ENCODE results near the gene GLYATL3. TPM values are rescaled to one million over a fixed set of nuclear protein-coding genes. Genes with fewer than 3 reads are reported as not detected.

GLYATL3 gene
- total RNA-seq, 2 experiments from 2014 or later = not detected

- no peaks in the 10 kb centered on the region for H3K36me3 Mint-ChIP-seq (ENCODE audit: low read depth)
- no peak for DNase-seq
- intact Hi-C loops (cut with micrococcal nuclease) = no loop called here
- CTCF ChIA-PET = interaction anchor here (2.7 kb wide), 1 partner anchor 21 kb away, joined by 14 read pairs; no protein-coding TSS in a partner anchor
- H3K27ac Mint-ChIP-seq = no peak overlapping the region
- H3K9me3 Mint-ChIP-seq = no peaks in the 10 kb centered on the region
- H3K27me3 Mint-ChIP-seq (ENCODE audit: low read depth) = peaks cover 26% of the 10 kb centered on the region
- peak overlapping the region; percentile 21 for H3K4me3 Mint-ChIP-seq
- H3K4me1 Mint-ChIP-seq (ENCODE audit: low read depth) = peaks cover 30% of the 10 kb centered on the region
Measured at GRCh38 chr6:49552596-49552995, 52.9 kb downstream of the GLYATL3 start.

DNA sequence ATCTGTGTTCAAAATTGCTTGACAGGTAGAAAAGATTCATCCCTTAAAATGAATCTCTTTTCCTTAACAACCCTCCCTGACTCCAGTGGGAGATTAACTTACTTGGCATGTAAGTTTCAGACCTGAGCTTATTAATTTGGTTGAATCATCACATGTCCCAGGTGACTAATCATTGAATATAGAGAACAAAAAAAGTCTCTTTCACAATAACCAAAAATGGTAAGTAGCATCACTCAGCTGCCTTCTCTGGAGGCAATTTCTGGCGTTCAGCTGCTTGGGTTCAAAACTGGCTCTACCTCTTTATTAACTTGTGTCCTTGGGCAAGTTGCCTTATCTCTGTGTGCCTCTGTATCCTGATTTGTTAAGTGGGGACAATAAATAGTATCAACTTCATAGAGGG lies 53.7 kb downstream of the GLYATL3 start:
- Mint-ChIP-seq H3K27ac (no peak overlapping the region), H3K4me1 (ENCODE audit: low read depth) (peaks cover 30% of the 10 kb centered on the region), H3K36me3 (ENCODE audit: low read depth) (no peaks in the 10 kb centered on the region), H3K9me3 (no peaks in the 10 kb centered on the region), H3K4me3 (no peak overlapping the region), H3K27me3 (ENCODE audit: low read depth) (peaks cover 25% of the 10 kb centered on the region)
- CTCF ChIA-PET = interaction anchor here (0.8 to 2.7 kb wide), 2 partner anchors 10 to 21 kb away, joined by 3 to 14 read pairs; no protein-coding TSS in a partner anchor
- DNase-seq = no peak
- intact Hi-C loops (cut with micrococcal nuclease) = no loop called here

GRCh38 chr6:49555951-49556350 lies 56.2 kb downstream of the GLYATL3 start:
- no peak overlapping the region for H3K4me3 Mint-ChIP-seq
- CTCF ChIA-PET = no interaction called here
- intact Hi-C loops (cut with micrococcal nuclease) = no loop called here
- H3K9me3 Mint-ChIP-seq = no peaks in the 10 kb centered on the region
- DNase-seq = no peak
- H3K4me1 Mint-ChIP-seq (ENCODE audit: low read depth) = peaks cover 25% of the 10 kb centered on the region
- H3K27ac Mint-ChIP-seq = no peak overlapping the region
- peaks cover 9% of the 10 kb centered on the region for H3K27me3 Mint-ChIP-seq (ENCODE audit: low read depth)
- H3K36me3 Mint-ChIP-seq (ENCODE audit: low read depth) = no peaks in the 10 kb centered on the region

GRCh38 chr6:49556429-49556837 lies 56.7 kb downstream of the GLYATL3 start:
- no peaks in the 10 kb centered on the region for H3K9me3 Mint-ChIP-seq
- H3K27ac Mint-ChIP-seq = no peak overlapping the region
- H3K27me3 Mint-ChIP-seq (ENCODE audit: low read depth) = peaks cover 6% of the 10 kb centered on the region
- CTCF ChIA-PET = no interaction called here
- no peaks in the 10 kb centered on the region for H3K36me3 Mint-ChIP-seq (ENCODE audit: low read depth)
- no peak overlapping the region for H3K4me3 Mint-ChIP-seq
- peak; percentile 58 for DNase-seq
- intact Hi-C loops (cut with micrococcal nuclease) = no loop called here
- peaks cover 21% of the 10 kb centered on the region for H3K4me1 Mint-ChIP-seq (ENCODE audit: low read depth)

DNA sequence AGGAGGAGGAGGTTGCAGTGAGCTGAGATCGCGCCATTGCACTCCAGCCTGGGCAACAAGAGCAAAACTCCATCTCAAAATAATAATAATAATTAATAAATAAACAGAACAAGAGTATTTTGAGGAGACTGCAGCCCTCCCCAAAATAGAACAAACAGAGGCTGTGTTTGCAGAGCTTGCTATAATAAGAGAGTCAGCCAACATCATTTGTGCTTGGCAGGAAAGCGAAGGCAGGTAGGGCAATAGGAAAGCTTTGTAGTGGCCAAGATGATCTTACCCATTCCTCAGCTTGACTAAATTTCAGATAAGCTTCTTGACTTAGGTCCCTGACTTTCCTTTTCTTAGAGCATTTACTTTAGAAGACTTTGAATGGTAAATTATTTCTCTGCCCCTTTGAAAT lies 57.5 kb downstream of the GLYATL3 start:
- Mint-ChIP-seq H3K4me1 (ENCODE audit: low read depth) (peaks cover 16% of the 10 kb centered on the region), H3K27ac (no peak overlapping the region), H3K9me3 (no peaks in the 10 kb centered on the region), H3K27me3 (ENCODE audit: low read depth) (peaks cover 5% of the 10 kb centered on the region), H3K36me3 (ENCODE audit: low read depth) (no peaks in the 10 kb centered on the region), H3K4me3 (no peak overlapping the region)
- CTCF ChIA-PET = interaction anchor here (0.8 kb wide), 1 partner anchor 25 kb away, joined by 5 read pairs; no protein-coding TSS in a partner anchor
- DNase-seq = no peak
- intact Hi-C loops (cut with micrococcal nuclease) = no loop called here

DNA sequence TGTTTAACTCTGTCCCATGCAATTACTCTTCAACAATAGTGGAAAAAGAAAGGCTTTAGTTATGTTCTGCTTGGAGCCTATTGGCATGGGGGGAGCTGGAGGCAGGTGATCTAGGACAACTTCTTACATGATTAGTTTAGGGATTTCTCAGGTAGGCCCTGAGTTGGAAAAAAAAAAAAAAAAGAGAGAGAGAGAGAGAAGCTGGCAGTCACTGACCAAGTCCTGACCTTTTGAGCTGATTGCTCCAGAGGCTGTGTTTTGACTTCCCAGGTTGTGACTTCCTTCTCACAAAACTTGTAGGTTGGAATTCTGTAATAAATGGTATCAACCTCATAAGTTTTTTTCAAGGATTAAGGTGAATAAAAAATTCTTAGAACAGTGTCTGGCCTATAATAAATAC lies 58.5 kb downstream of the GLYATL3 start:
- Mint-ChIP-seq H3K4me1 (ENCODE audit: low read depth) (peaks cover 10% of the 10 kb centered on the region), H3K9me3 (no peaks in the 10 kb centered on the region), H3K36me3 (ENCODE audit: low read depth) (no peaks in the 10 kb centered on the region), H3K27me3 (ENCODE audit: low read depth) (peaks cover 9% of the 10 kb centered on the region), H3K27ac (no peak overlapping the region), H3K4me3 (no peak overlapping the region)
- CTCF ChIA-PET = no interaction called here
- no peak for DNase-seq
- intact Hi-C loops (cut with micrococcal nuclease) = no loop called here

DNA sequence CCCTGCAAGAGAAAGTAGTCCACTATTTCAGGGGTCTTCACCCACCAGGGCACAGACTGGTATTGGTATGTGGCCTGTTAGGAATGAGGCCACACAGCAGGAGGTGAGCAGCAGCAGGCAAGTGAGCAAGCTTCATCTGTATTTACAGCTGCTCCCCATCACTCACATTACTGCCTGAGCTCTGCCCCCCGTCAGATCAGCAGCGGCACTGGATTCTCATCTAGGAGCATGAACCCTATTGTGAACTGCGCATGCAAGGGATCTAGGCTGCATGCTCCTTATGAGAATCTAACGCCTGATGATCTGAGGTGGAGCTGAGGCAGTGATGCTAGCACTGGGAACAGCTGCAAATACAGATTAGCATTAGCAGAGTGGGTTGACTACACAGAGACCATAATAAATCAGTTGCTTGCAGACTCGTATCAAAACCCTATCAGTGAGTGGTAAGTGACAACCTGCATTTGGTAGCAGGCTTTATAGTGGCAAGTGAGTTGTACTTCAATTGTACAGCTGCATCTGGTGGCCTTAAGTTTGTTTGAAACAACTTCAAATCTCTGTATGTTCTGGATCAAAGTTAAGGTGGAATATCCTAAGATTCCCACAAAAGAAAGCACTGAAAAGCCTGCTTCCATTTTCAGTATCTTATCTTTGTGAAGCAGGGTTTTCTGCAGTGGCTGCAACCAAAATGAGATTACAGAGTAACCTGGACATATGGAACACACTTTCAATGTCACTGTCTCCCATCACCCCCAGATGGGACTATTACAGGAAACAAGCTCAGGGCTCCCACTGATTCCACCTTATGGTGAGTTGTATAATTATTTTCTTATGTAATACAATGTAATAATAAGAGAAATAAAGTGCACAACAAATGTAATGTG lies 63.5 kb downstream of the GLYATL3 start:
- DNase-seq = no peak
- Mint-ChIP-seq H3K4me3 (no peak overlapping the region), H3K36me3 (ENCODE audit: low read depth) (no peaks in the 10 kb centered on the region), H3K4me1 (ENCODE audit: low read depth) (no peaks in the 10 kb centered on the region), H3K9me3 (no peaks in the 10 kb centered on the region), H3K27ac (no peak overlapping the region), H3K27me3 (ENCODE audit: low read depth) (peaks cover 21% of the 10 kb centered on the region)
- intact Hi-C loops (cut with micrococcal nuclease) = no loop called here
- CTCF ChIA-PET = interaction anchor here (1.2 kb wide), 1 partner anchor 31 kb away, joined by 3 read pairs; no protein-coding TSS in a partner anchor

DNA sequence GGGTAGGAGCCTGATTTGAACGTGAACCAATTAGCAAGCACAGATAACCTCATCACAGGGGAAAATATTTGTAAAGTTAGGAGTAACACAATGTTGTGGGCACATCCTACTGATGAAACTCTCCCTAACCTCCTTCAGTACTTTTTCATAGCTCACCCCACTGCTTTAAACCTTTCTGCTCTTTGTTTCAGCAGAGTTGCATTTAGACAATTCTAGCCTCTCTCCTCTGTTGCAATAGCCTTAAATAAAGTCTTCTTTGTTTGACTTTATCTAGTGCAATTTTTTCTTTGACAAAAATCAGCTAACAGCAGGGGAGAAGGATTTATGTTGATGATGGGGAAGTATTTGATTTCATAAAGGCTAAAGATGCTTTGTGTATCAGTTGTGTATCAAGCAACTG lies 64.8 kb downstream of the GLYATL3 start:
- Mint-ChIP-seq H3K4me1 (ENCODE audit: low read depth) (no peaks in the 10 kb centered on the region), H3K9me3 (no peaks in the 10 kb centered on the region), H3K4me3 (no peak overlapping the region), H3K27me3 (ENCODE audit: low read depth) (peaks cover 22% of the 10 kb centered on the region), H3K36me3 (ENCODE audit: low read depth) (no peaks in the 10 kb centered on the region), H3K27ac (no peak overlapping the region)
- CTCF ChIA-PET = no interaction called here
- no peak for DNase-seq
- intact Hi-C loops (cut with micrococcal nuclease) = no loop called here

DNA sequence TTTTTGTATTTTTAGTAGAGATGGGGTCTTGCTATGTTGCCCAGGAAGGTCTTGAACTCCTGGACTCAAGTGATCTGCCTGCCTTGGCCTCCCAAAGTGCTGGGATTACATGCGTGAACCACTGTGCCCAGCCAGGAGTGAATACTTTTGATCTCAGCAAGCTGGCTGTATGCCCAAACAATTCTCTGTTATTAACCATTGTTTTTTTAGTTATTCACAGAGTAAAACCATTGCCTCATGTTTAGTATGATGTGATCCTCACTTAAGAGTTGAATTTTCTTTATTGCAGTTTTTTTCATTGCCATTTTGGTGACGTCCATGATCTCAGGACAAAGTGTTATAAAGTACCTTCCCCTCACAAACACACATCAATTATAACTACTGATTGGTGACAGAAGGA lies 65.5 kb downstream of the GLYATL3 start:
- intact Hi-C loops (cut with micrococcal nuclease) = no loop called here
- Mint-ChIP-seq H3K27ac (no peak overlapping the region), H3K4me3 (no peak overlapping the region), H3K4me1 (ENCODE audit: low read depth) (no peaks in the 10 kb centered on the region), H3K36me3 (ENCODE audit: low read depth) (no peaks in the 10 kb centered on the region), H3K27me3 (ENCODE audit: low read depth) (peaks cover 28% of the 10 kb centered on the region), H3K9me3 (no peaks in the 10 kb centered on the region)
- DNase-seq = no peak
- CTCF ChIA-PET = interaction anchor here (0.6 kb wide), 1 partner anchor 41 kb away, joined by 4 read pairs; no protein-coding TSS in a partner anchor

GRCh38 chr6:49565855-49566254 lies 66.1 kb downstream of the GLYATL3 start:
- Mint-ChIP-seq H3K27ac (no peak overlapping the region), H3K4me1 (ENCODE audit: low read depth) (no peaks in the 10 kb centered on the region), H3K36me3 (ENCODE audit: low read depth) (no peaks in the 10 kb centered on the region), H3K27me3 (ENCODE audit: low read depth) (peaks cover 27% of the 10 kb centered on the region), H3K4me3 (no peak overlapping the region), H3K9me3 (no peaks in the 10 kb centered on the region)
- CTCF ChIA-PET = interaction anchor here (0.6 to 1.0 kb wide), 2 partner anchors 34 to 41 kb away, joined by 3 to 4 read pairs; no protein-coding TSS in a partner anchor
- intact Hi-C loops (cut with micrococcal nuclease) = no loop called here
- no peak for DNase-seq

GRCh38 chr6:49570474-49571079 lies 70.9 kb downstream of the GLYATL3 start:
- Mint-ChIP-seq H3K27me3 (ENCODE audit: low read depth) (peaks cover 10% of the 10 kb centered on the region), H3K27ac (no peak overlapping the region), H3K36me3 (ENCODE audit: low read depth) (no peaks in the 10 kb centered on the region), H3K4me1 (ENCODE audit: low read depth) (no peaks in the 10 kb centered on the region), H3K9me3 (no peaks in the 10 kb centered on the region), H3K4me3 (no peak overlapping the region)
- intact Hi-C loops (cut with micrococcal nuclease) = loop anchor here (2.0 kb wide), 1 partner anchor 38 kb away; no protein-coding TSS in a partner anchor
- no peak for DNase-seq
- CTCF ChIA-PET = interaction anchor here (0.6 kb wide), 1 partner anchor 32 kb away, joined by 3 read pairs; no protein-coding TSS in a partner anchor

GRCh38 chr6:49576618-49577017 lies 76.9 kb downstream of the GLYATL3 start:
- Mint-ChIP-seq H3K9me3 (peaks cover 3% of the 10 kb centered on the region), H3K4me3 (no peak overlapping the region), H3K27ac (no peak overlapping the region), H3K27me3 (ENCODE audit: low read depth) (peaks cover 6% of the 10 kb centered on the region), H3K4me1 (ENCODE audit: low read depth) (no peaks in the 10 kb centered on the region), H3K36me3 (ENCODE audit: low read depth) (no peaks in the 10 kb centered on the region)
- DNase-seq = no peak
- intact Hi-C loops (cut with micrococcal nuclease) = no loop called here
- CTCF ChIA-PET = no interaction called here
